NCI-H345 treated with DMSO at 0.1 percent for 48 hours (cell line): Measurements from ENCODE around the gene MTG1.
"Not testable (repeated sequence)": the region's sequence is repeated elsewhere in the genome, so short reads cannot be mapped to it uniquely, and the experiment has no call there.

Experiments
- DNase-seq: peaks from one replicate; lab custom pipeline; 2025; ENCODE audit not compliant: unreplicated experiment; lab: John Stamatoyannopoulos, UW

MTG1 gene

DNA sequence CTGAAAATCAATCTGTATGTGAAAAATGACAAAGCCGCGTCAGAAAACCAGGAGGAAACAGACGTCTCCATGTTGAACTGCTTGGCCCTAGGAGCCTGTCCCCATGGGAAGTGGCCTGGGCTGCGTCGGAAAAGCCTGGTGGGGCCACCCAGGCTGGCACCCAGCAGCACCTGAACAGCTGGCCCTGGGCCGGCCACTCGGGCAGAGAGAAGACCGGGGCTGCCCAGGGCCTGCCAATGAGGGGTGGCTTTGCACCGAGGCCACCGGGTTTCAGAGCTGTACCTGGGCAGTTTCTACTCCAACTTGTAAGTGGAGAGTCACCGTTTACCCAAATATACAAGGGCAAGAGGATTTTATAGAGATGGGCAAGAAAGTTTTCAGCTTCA lies 35.0 kb upstream of the MTG1 start:
- DNase-seq = no peak

DNA sequence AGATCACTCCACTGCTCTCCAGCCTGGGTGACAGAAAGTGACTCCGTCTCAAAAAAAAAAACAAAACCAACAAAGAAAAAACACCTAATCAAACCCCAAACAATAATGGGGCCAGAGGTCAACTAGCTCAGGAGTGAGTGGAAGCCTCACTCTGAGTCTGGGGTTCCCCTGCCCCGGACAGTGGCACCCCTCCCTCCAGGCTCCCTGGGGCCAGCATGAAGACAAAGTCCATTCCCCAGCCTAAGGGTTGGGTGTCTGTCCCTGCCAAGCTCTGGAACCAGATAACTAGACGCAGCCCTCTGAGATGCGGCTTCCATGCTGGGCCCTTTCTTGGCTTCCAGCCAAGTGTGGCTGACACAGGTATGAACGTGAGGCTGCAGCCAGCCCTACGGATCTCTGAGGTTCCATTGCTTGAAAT lies 34.4 kb upstream of the MTG1 start:
- peak; percentile 58 for DNase-seq

DNA sequence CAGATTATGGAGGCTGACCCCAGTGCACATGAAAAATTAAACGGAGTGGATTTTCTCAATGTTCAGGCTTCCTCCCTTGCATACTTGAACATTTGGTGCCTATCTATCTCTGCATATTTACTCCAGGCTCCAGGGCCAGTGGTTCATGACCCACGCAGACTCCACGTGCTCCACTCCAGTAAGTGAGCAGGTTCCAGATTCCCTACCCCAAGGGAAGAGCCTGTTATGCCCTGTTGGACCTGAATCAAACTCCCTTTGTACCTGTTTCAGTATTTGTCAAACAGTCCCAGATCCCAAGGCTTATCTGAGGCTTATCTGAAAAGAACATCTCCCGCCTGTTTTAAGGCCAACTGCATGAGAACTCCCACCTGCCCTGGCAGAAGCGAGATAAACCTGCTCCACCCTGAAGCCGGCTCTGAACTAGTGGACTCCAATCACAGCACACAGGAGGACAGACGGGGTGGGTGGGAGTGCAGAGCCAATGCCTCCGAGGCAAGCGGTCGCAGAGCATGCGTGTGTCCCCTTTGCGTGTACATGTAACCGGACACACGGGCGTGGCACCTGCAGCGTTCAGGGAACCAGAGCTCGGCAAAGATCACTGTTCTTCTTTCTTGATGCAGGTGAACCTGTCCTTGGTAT lies 33.9 kb upstream of the MTG1 start:
- DNase-seq = no peak

DNA sequence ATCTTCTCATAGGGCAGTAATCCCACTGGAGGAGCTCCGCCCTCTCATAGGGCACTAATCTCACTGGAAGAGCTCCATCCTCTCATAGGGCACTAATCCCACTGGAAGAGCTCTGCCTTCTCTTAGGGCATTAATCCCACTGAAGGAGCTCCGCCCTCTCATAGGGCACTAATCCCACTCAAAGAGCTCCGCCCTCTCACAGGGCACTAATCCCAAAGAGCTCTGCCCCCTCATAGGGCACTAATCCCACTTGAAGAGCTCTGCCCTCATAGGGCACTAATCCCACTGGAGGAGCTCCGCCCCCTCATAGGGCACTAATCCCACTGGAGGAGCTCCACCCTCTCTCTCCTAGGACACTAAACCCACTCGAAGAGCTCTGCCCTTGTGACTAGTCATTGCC lies 32.7 kb upstream of the MTG1 start:
- no peak for DNase-seq

DNA sequence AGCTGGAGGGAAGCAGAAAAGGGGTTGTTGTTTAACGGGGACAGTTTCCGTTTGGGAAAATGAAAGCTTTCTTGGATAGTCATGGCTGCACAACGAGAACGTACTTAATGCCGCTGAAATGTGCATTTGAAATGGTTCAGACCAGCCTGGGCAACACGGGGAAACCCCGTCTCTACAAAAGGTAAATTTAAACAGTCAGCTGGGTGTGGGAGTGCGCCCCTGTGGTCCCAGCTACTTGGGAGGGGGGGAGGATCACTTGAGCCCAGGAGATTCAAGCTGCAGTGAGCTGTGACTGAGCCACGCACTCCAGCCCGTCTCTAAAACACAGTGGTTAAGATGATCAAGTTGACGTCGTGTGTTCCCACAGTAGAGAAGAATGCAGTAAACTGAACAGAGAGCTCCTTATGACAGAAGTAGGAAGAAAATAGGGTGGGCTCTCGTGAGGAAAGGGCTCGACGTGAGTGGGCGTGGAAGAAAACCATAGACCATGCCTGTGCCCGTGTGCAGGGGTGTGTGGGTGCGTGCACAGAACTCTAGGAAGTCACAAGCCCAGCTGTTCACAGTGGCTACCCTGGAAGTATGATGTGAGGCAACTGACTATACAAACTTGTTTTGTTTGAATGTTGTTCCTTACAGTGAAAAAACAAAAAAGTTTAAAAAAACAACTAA lies 32.0 kb upstream of the MTG1 start:
- no peak for DNase-seq

DNA sequence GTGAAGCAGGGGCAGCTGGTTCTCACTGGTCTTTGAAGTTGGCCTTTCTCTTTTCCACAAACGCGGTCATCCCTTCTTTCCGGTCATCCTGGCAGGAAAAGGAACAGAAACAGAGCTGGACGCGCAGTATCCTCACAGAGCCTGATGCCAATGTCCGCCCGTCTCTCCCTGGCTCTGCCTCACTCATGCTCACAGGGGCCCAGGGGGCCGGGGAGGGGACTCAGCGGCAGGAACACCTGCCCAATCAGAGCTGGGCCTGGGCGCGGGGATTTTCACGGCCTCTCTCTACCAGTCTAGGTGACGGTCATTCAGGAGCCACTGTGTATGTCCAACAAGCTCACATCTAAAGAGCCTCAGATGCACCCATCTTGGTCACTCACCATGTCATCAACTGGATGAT lies 31.1 kb upstream of the MTG1 start:
- DNase-seq = no peak

DNA sequence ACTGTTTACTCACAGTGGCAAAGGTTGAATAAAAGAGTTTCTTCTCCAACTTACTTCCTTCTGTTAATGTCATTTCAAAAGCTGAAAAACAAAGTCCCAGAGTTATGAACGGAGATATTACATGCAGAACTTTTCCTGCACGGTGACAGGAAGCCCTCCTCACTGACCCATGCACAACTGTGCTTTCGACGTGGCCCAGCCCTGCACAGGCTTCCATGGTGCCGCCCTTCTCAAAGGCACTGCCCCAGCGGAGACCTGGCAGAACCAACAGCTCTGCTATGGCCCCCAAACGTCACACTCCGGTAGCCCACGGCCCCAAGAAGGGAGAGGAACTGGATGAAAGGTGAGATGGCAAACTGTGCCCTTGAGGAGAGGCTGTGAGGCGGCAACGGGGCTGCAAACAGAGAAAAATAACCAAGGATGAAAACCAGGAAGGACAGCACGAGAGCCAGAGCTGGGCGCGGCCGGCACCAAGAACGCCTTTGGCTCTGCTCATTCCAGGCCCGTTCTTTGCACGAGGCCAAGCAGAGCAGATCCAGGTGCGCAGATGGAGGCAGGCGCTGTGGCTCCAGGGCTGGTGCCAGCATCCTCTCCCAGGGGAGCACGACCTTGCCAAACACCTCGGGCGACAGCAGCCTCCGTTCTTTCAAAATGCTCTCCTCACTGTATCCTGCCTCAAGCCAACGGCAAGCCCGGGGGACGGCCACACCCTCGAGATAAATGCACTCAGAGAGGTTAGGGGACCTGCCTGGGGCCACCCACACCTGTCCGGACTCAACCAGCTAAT lies 29.1 kb upstream of the MTG1 start:
- DNase-seq = no peak

DNA sequence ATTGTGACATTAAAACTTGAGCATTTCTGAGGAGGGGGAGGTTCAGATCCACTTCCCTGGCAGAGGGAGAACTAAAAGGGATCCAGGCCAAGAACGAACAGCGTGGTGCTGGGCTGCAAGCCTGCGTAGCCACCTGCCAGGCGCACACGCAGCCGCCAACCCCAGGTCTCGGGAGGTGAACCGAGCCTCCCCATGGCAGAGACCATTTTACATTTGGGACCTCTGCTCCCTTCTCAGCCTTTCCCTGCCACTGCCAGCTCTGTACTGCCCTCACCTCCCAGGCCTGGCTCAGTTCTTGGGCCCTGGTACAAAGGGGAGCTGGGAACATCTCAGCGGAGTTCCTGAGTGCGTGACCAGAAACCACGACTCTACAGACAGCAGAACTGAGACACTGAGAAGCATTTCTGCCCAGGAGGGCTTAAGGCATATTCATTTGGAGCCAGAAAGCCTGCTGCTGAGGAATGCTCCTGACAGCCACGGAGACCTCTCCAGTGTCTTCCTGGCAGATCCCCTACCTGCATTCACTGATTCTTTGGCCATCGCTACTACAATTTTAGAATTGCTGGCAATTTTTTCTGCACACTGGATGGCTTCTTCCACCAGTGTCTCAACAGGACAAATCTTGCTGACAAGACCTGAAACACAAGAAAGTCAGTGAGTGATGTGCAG lies 28.4 kb upstream of the MTG1 start:
- DNase-seq = no peak

DNA sequence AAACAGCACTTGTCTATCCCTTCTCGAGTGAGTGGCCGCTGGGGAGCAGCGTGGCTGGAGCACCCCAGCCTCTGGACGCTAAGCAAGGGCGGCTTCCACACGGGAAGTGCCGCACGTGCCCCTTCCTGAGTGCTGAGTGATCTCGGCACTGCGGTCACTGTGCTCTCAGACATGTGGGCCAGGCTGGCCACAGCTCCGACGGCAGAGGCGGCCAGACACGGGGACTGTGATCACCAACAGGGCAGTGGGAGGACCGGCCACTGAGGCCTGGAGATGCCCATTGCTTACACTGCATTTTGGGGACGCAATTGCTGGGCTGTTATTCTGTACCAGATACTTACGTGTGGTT lies 27.9 kb upstream of the MTG1 start:
- no peak for DNase-seq

DNA sequence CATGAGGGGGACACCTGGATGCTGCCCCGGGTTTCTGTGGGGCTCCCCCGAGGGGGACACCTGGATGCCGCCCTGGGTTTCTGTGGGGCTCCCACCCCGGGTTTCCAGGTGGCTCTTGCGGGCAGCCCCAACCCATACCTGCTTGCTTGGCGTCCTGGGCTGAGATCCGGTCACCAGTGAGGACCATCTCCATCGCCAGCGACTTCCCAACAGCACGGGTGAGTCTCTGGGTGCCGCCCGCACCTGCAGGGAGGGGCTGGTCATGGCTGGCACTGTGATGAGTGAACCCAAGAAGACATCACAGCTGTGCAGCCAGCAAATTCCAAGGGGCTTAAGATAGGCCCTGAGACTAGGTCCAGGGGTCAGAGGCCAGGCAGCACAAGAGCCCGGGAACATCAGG lies 27.2 kb upstream of the MTG1 start:
- DNase-seq = no peak

DNA sequence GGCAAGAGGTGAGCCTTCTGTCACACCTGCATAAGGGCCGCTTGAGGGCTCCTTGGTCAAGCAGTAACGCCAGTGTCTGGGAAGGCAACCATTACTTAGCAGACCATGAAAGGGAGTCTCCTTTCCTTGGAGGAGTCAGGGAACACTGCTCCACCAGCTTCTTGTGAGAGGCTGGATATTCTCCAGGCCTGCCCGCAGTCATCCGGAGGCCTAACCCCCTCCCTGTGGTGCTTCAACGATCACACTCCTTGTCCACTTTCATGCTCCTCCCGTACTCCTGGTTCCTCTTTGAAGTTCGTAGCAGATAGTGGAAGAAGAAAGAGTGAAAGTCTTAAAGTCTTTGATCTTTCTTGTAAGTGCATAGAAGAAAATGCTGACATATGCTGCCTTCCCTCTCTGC lies 26.5 kb upstream of the MTG1 start:
- DNase-seq = not testable (repeated sequence)

DNA sequence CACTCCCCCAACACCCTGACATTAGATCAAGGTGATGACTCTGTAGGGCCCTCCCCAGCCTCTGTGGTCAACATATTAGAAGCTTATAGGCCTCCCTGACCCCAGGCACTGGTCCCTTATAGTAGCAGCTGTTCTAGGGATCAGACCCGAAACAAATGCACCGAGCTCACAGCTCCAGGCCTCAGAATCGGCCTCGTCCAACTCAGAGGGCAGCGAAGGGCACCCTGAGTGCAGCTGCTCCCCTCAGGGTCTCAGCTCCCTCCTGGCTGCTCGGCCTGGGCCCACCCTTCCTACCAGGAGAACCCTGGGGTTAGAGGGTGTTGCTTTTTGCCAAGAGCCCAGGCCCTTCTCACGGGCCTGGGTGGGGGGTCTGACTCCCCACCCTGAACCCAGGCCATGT lies 25.8 kb upstream of the MTG1 start:
- no peak for DNase-seq

DNA sequence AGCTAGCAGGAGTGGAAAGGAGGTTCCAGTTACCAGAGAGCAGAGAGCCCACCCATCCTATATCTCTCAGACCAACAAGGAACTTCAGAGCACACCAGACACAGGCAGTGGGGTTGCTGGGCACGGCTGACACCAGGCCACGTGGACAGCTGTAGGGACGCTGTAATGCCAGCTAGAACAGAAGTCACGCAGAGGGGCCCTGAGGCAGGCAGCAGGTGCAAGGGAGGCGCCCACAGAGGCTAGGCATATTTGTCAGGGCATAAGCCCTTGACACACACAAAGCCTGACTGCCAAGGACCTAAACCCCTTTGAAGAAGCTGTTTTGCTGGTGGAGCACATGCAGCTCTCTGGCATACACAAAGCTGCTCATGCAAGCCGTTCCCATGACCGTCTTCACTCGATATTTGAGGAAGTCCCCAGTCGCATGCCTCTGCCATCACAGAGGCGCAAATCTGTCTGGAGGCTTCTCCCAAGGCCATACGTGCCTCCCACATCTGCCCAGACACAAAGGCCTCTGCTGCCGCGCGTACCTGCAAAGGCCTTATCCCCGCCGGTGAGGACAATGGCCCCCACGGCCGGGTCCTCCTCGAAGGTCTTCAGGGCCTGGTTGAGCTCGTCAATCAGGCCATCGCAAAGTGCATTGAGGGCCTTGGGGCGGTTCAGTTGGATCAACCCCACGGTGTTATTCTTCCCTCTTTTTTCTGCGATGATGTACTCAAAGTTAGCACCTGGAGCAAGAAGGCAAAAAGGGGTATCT lies 23.7 kb upstream of the MTG1 start:
- no peak for DNase-seq

DNA sequence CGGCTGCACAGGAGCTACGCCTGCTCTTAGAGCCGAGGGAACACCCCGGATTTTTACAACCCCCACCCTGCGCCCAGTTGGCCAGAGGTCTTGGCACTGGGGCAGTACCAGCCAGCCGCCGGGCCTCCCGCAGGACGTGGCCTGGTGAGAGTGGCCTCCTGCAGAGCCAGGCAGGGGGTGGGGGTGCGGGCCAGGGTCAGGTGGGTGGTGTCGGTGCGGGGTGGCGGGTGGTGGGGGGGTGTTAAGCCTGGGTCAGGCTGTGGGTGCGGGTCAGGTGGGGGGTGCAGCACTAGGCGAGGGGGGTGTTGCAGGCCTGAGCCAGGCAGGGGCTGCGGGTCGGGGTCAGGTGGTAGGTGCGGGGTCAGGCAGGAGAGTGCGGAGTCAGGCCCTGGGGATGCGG lies 21.4 kb upstream of the MTG1 start:
- no peak for DNase-seq

DNA sequence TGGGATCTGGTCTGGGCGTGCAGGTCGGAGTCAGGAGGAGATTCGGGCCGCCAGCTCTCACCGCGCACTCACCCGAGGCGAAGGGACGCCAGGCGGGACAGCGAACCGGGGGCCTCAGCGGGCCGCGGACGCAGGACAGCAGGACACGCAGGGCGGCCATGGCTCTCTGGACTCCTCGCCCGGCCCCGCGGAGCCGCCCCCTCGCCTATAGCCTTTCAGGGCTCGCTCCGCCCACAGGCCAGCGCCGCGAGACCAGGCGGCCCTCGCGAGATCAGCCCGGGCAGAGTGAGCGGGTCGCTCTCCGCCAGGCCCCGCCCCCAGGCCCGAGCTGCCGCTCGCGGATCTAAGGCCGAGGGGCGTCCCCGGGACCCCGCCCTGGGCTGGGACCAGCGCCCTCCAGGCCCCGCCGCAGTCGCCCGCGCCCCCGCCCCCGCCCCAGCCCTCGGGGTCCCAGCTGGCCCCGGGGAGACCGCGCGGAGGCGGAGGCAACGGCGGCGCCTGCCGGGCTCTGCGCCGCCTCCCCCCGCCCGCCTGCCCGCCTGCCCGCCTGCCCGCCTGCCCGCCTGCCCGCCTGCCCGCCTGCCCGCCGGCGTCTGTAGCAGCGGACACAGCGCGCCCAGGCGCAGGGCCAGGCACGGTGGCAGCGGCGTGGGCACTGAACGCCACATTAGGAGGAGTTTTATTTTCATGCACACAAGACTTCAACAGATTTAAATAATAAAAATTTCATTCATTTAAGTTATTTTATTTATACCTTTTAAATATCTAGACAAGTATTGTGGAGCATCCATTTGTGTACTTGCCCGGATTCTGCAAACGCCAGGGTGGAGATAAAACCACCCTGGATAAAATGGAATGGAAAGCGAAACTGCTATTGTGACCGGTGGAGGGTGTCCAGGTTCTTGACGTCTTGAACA lies 20.5 kb upstream of the MTG1 start, which contains the start of gene ECHS1:
TSS of gene ECHS1 (minus strand) at position 181 of the 917 bp plus-strand sequence. CDS start at position 160, 21 bp downstream.
- DNase-seq = peak; percentile 74

DNA sequence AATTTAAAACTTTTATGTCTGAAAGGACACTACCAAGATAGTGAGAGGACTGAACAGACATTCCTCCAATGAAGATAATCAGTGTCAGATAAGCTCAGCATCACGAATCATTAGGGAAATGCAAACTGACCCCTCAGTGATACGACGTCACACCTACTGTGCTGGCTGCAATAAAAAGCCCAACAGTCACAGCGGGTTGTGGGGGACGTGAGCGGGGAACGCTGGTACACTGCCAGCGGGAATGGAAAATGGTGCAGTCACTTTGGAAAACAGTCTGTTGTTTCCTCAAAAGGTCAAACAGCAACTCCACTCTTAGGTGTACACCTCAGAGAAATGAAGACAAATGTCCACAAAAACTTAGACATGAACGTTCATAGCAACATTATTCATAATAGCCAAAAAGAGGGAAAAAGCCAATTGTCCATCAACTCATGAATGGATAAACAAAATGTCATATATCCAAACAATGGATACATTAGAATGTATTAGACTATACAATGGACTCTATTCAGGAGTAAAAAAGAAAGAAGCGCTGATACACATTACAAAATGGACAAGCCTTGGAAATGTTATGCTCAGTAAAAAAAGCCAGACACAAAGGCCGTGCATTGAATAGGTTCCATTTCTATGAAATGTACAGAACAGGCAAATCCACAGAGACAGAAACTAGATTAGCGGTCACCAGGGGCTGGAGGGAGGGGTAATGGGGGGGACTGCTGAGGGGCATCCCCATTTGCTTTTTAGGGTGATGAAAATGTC lies 18.4 kb upstream of the MTG1 start:
- no peak for DNase-seq

DNA sequence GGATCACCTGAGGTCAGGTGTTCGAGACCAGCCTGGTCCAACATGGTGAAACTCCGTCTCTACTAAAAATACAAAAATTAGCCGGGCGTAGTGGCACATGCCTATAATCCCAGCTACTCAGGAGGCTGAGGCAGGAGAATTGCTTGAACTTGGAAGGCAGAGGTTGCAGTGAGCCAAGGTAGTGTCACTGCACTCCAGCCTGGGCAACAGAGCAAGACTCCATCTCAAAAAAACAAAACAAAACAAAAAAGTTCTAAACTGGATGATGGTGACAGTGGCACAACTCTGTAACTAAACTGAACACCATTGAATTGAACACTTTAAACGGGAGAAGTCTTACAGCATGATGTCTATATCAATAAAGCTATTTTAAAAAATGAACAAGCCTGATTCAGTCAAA lies 17.8 kb upstream of the MTG1 start:
- DNase-seq = not testable (repeated sequence)

DNA sequence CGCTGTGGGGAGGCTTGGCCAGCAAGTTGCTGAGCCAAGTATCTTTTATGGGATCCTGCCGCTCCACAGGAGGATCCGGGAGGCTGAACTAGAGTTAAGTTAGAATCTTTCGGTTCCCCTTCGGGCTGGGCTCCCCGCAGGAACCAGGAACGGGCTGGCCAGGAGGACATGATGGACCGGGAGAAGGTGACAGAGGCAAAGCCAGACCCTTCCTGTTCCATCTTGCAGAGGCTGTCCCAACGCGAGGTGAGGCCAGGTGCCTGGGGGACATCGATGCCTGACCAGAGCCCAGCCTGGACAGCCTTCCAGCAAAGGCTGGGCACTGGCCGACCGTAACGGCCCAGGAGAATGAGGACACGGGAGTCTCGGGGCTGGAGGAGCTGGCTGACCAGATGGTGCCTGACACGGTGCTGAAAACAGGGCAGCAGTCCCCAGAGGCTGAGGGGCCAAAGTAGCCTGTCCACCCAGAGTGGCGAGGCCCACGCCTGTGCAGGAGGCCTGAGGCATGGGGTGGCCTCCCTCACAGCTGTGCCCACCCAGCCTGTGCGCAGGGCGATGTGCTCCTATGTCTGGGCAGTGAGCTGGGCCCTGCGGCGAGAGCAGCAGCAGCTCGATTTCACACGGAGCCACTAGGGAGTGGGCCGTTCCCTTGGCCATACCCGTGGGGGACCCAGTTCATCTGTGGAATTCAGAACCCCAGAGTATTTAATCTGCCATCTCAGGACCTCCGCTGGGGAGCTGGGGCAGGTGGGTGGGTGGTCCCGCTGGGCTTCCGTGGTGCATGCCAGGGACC lies 16.7 kb upstream of the MTG1 start:
- no peak for DNase-seq
